H1 (cell line): ENCODE results near the gene FRMD4A.

Experiments used
- CTCF ChIP-seq, 3 experiments: IDR thresholded peaks; 1 replicate in 2 of 3; 2 replicates in 1 of 3; pipeline versions ENCODE4 v1.5.1 to v1.6.1; 2011; ENCODE audit warnings: low read length in 3 of 3, mild to moderate bottlenecking in 3 of 3, inconsistent platforms in 2 of 3, low read depth in 1 of 3, moderate library complexity in 1 of 3; ENCODE audit not compliant: insufficient read depth in 1 of 3; ENCODE audit errors: control extremely low read depth in 1 of 3
- PHF8 ChIP-seq: fragments of 200-600 bp; sonication (generic); conservative IDR thresholded peaks from 2 replicates; pipeline ENCODE4 v1.7.1; 2012; ENCODE audit warnings: low read depth, mild to moderate bottlenecking, inconsistent platforms, low read length, moderate library complexity
- SP1 ChIP-seq: IDR thresholded peaks from 2 replicates; pipeline ENCODE4 v1.6.1; 2011; ENCODE audit warnings: low read depth, low read length
- TAF1 ChIP-seq: IDR thresholded peaks from 2 replicates; pipeline ENCODE4 v1.6.1; 2011; ENCODE audit warnings: mild to moderate bottlenecking, low read depth, low read length
- TBP ChIP-seq: IDR thresholded peaks from 2 replicates; pipeline ENCODE4 v1.6.1; 2011; ENCODE audit warnings: low read depth, low read length, improper control_type of control experiment

- no peak for TF ChIP-seq CTCF (IDR thresholded peaks at IDR 0.05; ENCODE audit: control extremely low read depth in 1 of 3, insufficient read depth in 1 of 3, low read depth in 1 of 3, low read length in 3 of 3)
- no peak for TF ChIP-seq SP1
- no peak for TF ChIP-seq TBP
- TF ChIP-seq TAF1: no peak
- no peak for TF ChIP-seq PHF8
Measured at GRCh38 chr10:13911821-13912520, 418.8 kb downstream of the FRMD4A start.
